ENCODE results near the gene LRRC14B.

Gene LRRC14B

DNA sequence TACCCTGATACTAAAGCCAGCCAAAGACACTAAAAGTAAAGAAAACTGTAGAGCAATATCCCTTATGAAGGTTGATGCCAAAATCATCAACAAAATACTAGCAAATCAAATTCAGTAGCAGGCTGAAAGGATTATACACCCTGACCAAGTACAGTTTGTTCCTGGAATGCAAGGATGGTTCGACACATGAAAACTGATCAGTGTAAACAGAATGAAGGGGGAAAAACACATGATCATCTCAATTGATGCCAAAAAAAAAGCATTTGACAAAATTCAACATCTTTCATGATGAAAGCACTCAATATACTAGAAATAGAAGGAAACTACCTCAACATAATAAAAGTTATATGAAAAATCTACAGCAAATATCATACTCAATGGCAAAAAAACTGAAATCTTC, 43.5 kb upstream of the LRRC14B start:
- TF ChIP-seq, protein P1, sequence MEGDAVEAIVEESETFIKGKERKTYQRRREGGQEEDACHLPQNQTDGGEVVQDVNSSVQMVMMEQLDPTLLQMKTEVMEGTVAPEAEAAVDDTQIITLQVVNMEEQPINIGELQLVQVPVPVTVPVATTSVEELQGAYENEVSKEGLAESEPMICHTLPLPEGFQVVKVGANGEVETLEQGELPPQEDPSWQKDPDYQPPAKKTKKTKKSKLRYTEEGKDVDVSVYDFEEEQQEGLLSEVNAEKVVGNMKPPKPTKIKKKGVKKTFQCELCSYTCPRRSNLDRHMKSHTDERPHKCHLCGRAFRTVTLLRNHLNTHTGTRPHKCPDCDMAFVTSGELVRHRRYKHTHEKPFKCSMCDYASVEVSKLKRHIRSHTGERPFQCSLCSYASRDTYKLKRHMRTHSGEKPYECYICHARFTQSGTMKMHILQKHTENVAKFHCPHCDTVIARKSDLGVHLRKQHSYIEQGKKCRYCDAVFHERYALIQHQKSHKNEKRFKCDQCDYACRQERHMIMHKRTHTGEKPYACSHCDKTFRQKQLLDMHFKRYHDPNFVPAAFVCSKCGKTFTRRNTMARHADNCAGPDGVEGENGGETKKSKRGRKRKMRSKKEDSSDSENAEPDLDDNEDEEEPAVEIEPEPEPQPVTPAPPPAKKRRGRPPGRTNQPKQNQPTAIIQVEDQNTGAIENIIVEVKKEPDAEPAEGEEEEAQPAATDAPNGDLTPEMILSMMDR (IDR thresholded peaks at IDR 0.05; ENCODE audit: low read length, missing control alignments), result no peak
- DNase-seq (ENCODE audit: low read depth), result no peak
- H3K4me3 ChIP-seq (replicated peaks; ENCODE audit: low read depth, low read length), result no peak overlapping the region

DNA sequence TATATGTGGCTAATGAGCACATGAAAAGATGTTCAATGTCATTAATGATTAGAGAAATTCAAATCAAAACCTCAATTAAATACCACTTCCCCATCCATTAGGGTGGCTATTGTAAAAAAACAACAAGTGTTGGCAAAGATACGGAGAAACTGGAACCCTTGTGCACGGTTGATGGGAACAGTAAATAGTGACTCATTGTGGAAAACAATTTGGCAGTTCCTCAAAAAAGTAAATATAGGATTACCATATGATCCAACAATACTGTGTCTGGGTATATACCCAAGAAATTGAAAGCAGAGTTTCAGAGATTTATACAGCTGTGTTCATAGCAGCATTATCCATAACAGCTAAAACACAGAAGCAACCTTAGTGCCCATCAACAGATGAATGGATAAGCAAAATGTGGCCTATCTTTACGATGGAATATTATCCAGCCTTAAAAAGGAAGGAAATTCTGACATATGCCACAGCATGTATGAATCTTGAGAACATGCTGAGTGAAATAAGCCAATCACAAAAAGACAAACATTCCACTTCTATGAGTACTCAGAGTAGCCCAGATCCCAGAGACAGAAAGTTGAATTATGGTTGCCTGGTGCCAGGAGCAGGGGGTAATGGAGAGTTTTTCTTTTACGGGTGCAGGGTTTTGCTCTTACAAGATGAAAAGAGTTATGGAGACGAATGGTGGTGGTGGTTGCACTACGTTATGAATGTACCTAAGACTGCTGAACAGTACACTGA, 41.4 kb upstream of the LRRC14B start:
- TF ChIP-seq, protein P1 (IDR thresholded peaks at IDR 0.05; ENCODE audit: low read length, missing control alignments), result no peak
- no peak overlapping the region for H3K4me3 ChIP-seq (replicated peaks; ENCODE audit: low read depth, low read length)

GRCh38 chr5:150746-151145, 40.5 kb upstream of the LRRC14B start:
- no peak for DNase-seq (ENCODE audit: low read depth)
- TF ChIP-seq, protein P1 (IDR thresholded peaks at IDR 0.05; ENCODE audit: low read length, missing control alignments), result no peak
- no peak overlapping the region for H3K4me3 ChIP-seq (replicated peaks; ENCODE audit: low read depth, low read length)

More for the DNA sequence above, 41.4 kb upstream of the LRRC14B start:
- DNase-seq (ENCODE audit: low read depth), result peak; percentile 22

GRCh38 chr5:152077-152476, 39.2 kb upstream of the LRRC14B start:
- TF ChIP-seq, protein P1 (IDR thresholded peaks at IDR 0.05; ENCODE audit: low read length, missing control alignments), result no peak
- no peak overlapping the region for H3K4me3 ChIP-seq (replicated peaks; ENCODE audit: low read depth, low read length)
- DNase-seq (ENCODE audit: low read depth), result no peak

DNA sequence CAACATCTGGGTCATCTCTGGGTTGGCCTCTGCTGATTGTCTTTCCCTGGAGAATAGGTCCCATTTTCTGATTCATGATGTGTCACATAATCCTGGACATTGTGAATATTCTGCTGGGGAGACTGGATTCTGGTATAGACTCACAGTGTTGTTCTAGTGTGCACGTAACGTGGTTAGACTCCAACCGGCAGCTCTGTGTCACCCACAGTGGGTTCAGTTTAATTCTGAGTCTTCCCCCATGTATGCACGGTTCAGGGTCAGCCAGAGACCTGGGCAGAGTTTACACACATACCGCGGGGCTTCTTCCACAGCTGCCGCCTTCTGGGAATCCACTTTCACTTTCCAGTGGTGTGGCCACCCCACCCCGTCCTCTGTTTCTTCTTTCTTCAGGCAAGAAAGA, 38.0 kb upstream of the LRRC14B start:
- H3K4me3 ChIP-seq (replicated peaks; ENCODE audit: low read depth, low read length), result no peak overlapping the region
- no peak for DNase-seq (ENCODE audit: low read depth)
- TF ChIP-seq, protein P1 (IDR thresholded peaks at IDR 0.05; ENCODE audit: low read length, missing control alignments), result no peak

- DNase-seq (ENCODE audit: low read depth), result no peak
- H3K4me3 ChIP-seq (replicated peaks; ENCODE audit: low read depth, low read length), result no peak overlapping the region
- TF ChIP-seq, protein P1 (IDR thresholded peaks at IDR 0.05; ENCODE audit: low read length, missing control alignments), result no peak
Observed at GRCh38 chr5:154236-154635, 37.1 kb upstream of the LRRC14B start.

GRCh38 chr5:154826-155225, 36.5 kb upstream of the LRRC14B start:
- no peak overlapping the region for H3K4me3 ChIP-seq (replicated peaks; ENCODE audit: low read depth, low read length)
- no peak for DNase-seq (ENCODE audit: low read depth)
- TF ChIP-seq, protein P1 (IDR thresholded peaks at IDR 0.05; ENCODE audit: low read length, missing control alignments), result no peak
